Transverse colon (tissue), 4 donors: Measurements from ENCODE around the gene USP16. TPM values are rescaled to one million over a fixed set of nuclear protein-coding genes. Genes with fewer than 3 reads are reported as not detected.
A peak's percentile ranks its signal among the peaks of the same experiment; 100 is the strongest.

Experiments
- DNase-seq: peaks from one replicate; pipeline ENCODE4 v3.0.0-alpha.2; 2019
- H3K27ac ChIP-seq, 4 donors: fragments of 200-600 bp; sonication (generic); 2 replicates each; pipeline ENCODE4 v1.5.1; 2016 to 2018; ENCODE audit warnings: inconsistent platforms in 4 of 4
- H3K27me3 ChIP-seq: fragments of 200-600 bp; sonication (generic); 2 replicates; pipeline ENCODE4 v1.5.1; 2017; ENCODE audit warnings: inconsistent platforms
- H3K36me3 ChIP-seq, 4 donors: fragments of 200-600 bp; sonication (generic); 2 replicates each; pipeline ENCODE4 v1.5.1; 2017 to 2019; ENCODE audit warnings: inconsistent platforms in 4 of 4
- H3K4me1 ChIP-seq, 4 donors: fragments of 200-600 bp; sonication (generic); 2 replicates each; pipeline ENCODE4 v1.5.1; 2017 to 2020; ENCODE audit warnings: inconsistent platforms in 4 of 4
- H3K4me3 ChIP-seq, 4 donors: fragments of 200-600 bp; sonication (generic); 1 replicate in 1 of 4; 2 replicates in 3 of 4; pipeline versions ENCODE4 v1.5.1 to v1.6.1; 2017 to 2019; ENCODE audit warnings: inconsistent platforms in 4 of 4
- H3K9me3 ChIP-seq, 2 donors: fragments of 200-600 bp; sonication (generic); 2 replicates each; pipeline ENCODE4 v1.5.1; 2017 to 2019; ENCODE audit warnings: inconsistent platforms in 2 of 2
- EP300 ChIP-seq: sonication (generic); formaldehyde crosslinking; IDR thresholded peaks from one replicate; pipeline ENCODE4 v1.6.1; 2017; ENCODE audit warnings: antibody characterized with exemption, low read depth
- POLR2A ChIP-seq: fragments of 450-650 bp; IDR thresholded peaks from one replicate; pipeline ENCODE4 v1.6.1; 2016; ENCODE audit warnings: antibody characterized with exemption, mild to moderate bottlenecking, moderate library complexity
- POLR2AphosphoS5 ChIP-seq, 3 donors: sonication (generic); formaldehyde crosslinking; IDR thresholded peaks; one replicate each; pipeline ENCODE4 v1.6.1; 2016; ENCODE audit warnings: antibody characterized with exemption in 3 of 3
- WGBS, 2 donors: methylation state at CpG; one replicate each; pipeline ENCODE4 v1.1.5; 2018; ENCODE audit warnings: low coverage in 1 of 2; 5-methylcytosine and 5-hydroxymethylcytosine counted together
- in situ Hi-C, 4 donors: fragments of 200-750 bp; cut with MboI; loops; one replicate each; pipeline versions ENCODE4 v1.15.0 to v1.15.1; 2017; ENCODE audit warnings: low sequenced_read_pairs in 3 of 4, low pct_ligation_motif_present in 1 of 4, low pct_unique_long_range_greater_than_20kb in 1 of 4
- intact Hi-C: fragments of 100-400 bp; cut with DNase I; formaldehyde crosslinking; loops from one replicate; pipeline ENCODE4 v1.15.1; 2023; ENCODE audit warnings: low total_unique reads
- total RNA-seq, 4 donors: library from RNA; depleted of rRNA; stranded (reverse); fragments of >200 nt; gene quantifications; one replicate each; pipeline ENCODE4 v1.1.0, GENCODE V29; 2016
- TF ChIP-seq, protein P1 (sequence below), 5 experiments: fragments of 200-600 bp in 3 of 5; fragments of 450-650 bp in 2 of 5; sonication (generic) in 3 of 5; IDR thresholded peaks; 1 replicate in 2 of 5; 2 replicates in 3 of 5; pipeline ENCODE4 v1.5.1; 2016 to 2017; ENCODE audit warnings: antibody characterized with exemption in 5 of 5, inconsistent platforms in 3 of 5, mild to moderate bottlenecking in 2 of 5, moderate library complexity in 1 of 5

USP16 gene
- total RNA-seq, 4 donors from 2014 or later, result 12.9 to 34.9 (median 22.0) TPM

DNA sequence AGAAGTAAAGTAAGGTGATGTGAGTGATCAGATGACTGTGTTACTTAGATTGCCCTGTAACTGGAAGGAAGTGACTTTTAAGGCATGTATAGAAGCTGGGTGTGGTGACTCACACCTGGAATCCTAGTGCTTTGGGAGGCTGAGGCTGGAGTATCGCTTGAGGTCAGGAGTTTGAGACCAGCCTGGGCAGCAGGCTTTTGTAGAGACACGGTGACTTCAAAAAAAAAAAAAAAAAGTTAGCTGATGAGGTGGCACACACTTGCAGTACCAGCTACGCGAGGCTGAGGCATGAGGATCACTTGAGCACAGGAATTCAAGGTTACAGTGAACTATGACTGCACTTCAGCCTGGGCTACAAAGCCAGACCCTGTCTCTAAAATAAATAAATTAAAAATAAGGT lies 2.3 kb upstream of the USP16 start:
- Histone ChIP-seq H3K36me3 (no peaks in the 10 kb centered on the region), H3K9me3 (no peaks in the 10 kb centered on the region), H3K4me3 (no peak overlapping the region), H3K4me1 (peaks cover 0 to 42% (median 27%) of the 10 kb centered on the region in 4 donors), H3K27me3 (no peaks in the 10 kb centered on the region), H3K27ac (no peak overlapping the region)
- WGBS, 2 donors, result 84 to 93% methylated on average over 3 to 4 of the region's 4 CpGs
- in situ Hi-C loops, result no loop called here
- no peak for TF ChIP-seq POLR2AphosphoS5 (IDR thresholded peaks at IDR 0.05)
- no peak for TF ChIP-seq EP300
- no peak for TF ChIP-seq POLR2A
- TF ChIP-seq, protein P1, sequence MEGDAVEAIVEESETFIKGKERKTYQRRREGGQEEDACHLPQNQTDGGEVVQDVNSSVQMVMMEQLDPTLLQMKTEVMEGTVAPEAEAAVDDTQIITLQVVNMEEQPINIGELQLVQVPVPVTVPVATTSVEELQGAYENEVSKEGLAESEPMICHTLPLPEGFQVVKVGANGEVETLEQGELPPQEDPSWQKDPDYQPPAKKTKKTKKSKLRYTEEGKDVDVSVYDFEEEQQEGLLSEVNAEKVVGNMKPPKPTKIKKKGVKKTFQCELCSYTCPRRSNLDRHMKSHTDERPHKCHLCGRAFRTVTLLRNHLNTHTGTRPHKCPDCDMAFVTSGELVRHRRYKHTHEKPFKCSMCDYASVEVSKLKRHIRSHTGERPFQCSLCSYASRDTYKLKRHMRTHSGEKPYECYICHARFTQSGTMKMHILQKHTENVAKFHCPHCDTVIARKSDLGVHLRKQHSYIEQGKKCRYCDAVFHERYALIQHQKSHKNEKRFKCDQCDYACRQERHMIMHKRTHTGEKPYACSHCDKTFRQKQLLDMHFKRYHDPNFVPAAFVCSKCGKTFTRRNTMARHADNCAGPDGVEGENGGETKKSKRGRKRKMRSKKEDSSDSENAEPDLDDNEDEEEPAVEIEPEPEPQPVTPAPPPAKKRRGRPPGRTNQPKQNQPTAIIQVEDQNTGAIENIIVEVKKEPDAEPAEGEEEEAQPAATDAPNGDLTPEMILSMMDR (IDR thresholded peaks at IDR 0.05), result no peak
- no peak for DNase-seq
- intact Hi-C loops, result no loop called here

DNA sequence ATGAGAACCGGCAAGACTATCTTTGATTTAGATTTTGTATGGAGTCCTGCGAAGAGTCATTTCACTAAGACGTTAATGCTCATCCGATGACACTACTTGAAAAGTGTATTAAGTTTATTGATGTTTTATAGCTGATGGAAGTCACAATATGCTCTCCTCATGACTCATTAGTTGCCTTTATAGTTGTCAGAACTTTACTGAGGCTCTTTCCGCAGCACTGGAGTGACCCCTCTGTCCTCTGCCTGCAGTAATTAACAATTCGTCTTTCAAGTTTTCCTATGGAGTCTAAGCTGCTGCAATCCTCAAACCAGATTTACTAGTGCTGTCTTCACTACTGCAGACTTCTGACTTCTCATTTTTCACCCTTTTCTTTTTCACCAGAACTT lies 853 bp downstream of the USP16 start:
- no peak for DNase-seq
- TF ChIP-seq, protein P1 (IDR thresholded peaks at IDR 0.05), result peak in 1 of 5 experiments; percentile 2
- no peak for TF ChIP-seq EP300
- in situ Hi-C loops, result no loop called here
- WGBS, 2 donors, result 0 to 1% methylated on average over 3 to 6 of the region's 6 CpGs
- H3K4me1 ChIP-seq, result peaks cover 0 to 25% (median 12%) of the 10 kb centered on the region in 4 donors
- H3K27ac ChIP-seq, result peak overlapping the region; percentile 93 to 98 (median 97)
- peaks cover 0 to 4% (median 0%) of the 10 kb centered on the region in 4 donors for H3K36me3 ChIP-seq
- intact Hi-C loops, result no loop called here
- no peaks in the 10 kb centered on the region for H3K27me3 ChIP-seq
- H3K4me3 ChIP-seq, result peak overlapping the region; percentile 54 to 76 (median 60)
- no peaks in the 10 kb centered on the region for H3K9me3 ChIP-seq

DNA sequence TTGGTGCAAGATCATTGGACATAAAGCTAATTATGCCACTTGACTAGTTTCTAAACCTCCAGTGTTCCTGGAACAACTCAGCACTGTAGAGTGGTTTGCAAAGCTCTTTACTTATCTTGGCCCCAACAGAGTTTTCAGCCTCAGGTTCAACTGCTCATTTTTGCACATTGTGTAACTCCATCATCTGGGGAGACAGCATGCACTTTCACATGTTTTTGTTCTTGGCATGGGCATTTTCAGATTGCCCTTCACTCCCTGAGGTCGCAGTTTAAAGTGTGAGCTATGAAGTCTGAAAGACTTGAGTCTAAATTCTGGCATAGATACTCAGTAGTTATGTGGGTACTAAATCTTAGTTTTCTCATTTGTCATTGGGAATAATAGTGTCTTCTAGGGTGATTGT lies 5.1 kb downstream of the USP16 start:
- 96% methylated on average over 1 of the region's 1 CpG; no CpG with 5 or more reads in 1 of the 2 donors for WGBS, 2 donors
- Histone ChIP-seq H3K4me1 (peaks cover 0 to 36% (median 16%) of the 10 kb centered on the region in 4 donors), H3K27ac (no peak overlapping the region), H3K4me3 (no peak overlapping the region), H3K27me3 (no peaks in the 10 kb centered on the region), H3K9me3 (no peaks in the 10 kb centered on the region), H3K36me3 (peaks cover 0 to 22% (median 9%) of the 10 kb centered on the region in 4 donors)
- DNase-seq, result no peak
- in situ Hi-C loops, result no loop called here
- TF ChIP-seq POLR2AphosphoS5 (IDR thresholded peaks at IDR 0.05) (no peak), POLR2A (no peak), EP300 (no peak)
- TF ChIP-seq, protein P1 (IDR thresholded peaks at IDR 0.05), result no peak
- intact Hi-C loops, result no loop called here

DNA sequence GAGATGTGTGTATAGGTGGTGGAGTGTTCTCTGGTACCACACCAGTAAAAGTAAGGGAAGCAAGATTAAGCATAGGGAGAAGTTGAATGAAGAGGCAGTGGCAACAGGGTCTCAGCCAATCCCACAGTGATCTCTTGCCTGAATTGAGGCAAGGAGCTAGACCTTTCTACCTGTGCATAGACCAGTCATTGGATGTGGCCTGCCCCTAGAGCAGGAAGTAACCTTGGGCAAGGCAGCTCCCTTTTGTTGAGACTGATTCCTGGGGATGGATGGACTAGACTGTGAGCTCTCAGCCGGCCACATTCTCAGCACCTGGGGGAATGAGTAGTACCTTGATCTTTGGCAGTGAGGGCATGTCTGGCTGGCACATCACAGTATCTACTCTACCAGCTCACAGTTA lies 6.4 kb downstream of the USP16 start:
- Histone ChIP-seq H3K9me3 (no peaks in the 10 kb centered on the region), H3K27me3 (no peaks in the 10 kb centered on the region), H3K27ac (no peak overlapping the region), H3K4me1 (peaks cover 0 to 34% (median 10%) of the 10 kb centered on the region in 4 donors), H3K4me3 (no peak overlapping the region), H3K36me3 (peaks cover 0 to 27% (median 11%) of the 10 kb centered on the region in 4 donors)
- 93% methylated on average over 1 of the region's 1 CpG; no CpG with 5 or more reads in 1 of the 2 donors for WGBS, 2 donors
- DNase-seq, result no peak
- in situ Hi-C loops, result no loop called here
- TF ChIP-seq EP300, result no peak
- TF ChIP-seq POLR2A, result no peak
- TF ChIP-seq, protein P1 (IDR thresholded peaks at IDR 0.05), result no peak
- no peak for TF ChIP-seq POLR2AphosphoS5 (IDR thresholded peaks at IDR 0.05)
- intact Hi-C loops, result no loop called here
